Smooth muscle cell of the brain vasculature (primary cell): Measurements from ENCODE around the gene C3orf62.
"Not testable (repeated sequence)": the region's sequence is repeated elsewhere in the genome, so short reads cannot be mapped to it uniquely, and the experiment has no call there.

Experiments
- DNase-seq: peaks from one replicate; pipeline ENCODE4 v3.0.0-alpha.2; 2012; ENCODE audit warnings: low read depth, low spot score

The C3orf62 gene

DNA sequence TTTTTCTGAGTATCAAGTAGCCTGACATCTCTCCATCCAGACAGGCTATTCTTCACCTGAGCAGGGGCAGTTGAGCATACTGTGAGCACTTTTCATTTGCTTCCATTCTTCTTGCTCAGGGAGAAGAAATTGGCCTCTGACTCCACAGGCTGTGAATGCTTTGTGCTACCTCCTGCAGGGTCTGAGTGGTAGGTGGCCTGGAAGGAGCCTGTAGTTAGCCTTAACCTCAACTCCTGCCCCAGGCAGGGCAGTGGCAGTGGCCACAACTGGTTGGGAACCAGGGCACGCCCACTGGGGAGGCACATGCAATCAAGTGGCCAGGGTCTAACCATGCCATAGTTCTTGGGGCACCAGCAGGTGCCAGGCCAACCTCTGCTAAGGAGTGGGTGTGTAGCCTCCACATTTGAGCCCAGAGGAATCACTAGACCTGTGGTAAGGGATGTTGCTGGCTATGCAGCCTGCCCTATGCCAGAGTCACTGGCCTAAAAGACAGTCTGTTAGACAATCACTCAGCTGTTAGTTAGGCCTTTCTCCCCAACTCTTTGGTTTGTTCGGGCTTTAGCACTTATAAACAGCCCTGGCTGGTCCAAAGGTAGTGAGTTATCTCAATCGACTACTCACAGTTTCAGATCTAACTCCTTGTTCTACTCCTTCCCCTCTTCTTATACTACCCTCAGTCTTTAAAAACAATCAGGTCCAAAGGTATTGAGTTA is 7.4 kb downstream of the C3orf62 start:
- DNase-seq = no peak

DNA sequence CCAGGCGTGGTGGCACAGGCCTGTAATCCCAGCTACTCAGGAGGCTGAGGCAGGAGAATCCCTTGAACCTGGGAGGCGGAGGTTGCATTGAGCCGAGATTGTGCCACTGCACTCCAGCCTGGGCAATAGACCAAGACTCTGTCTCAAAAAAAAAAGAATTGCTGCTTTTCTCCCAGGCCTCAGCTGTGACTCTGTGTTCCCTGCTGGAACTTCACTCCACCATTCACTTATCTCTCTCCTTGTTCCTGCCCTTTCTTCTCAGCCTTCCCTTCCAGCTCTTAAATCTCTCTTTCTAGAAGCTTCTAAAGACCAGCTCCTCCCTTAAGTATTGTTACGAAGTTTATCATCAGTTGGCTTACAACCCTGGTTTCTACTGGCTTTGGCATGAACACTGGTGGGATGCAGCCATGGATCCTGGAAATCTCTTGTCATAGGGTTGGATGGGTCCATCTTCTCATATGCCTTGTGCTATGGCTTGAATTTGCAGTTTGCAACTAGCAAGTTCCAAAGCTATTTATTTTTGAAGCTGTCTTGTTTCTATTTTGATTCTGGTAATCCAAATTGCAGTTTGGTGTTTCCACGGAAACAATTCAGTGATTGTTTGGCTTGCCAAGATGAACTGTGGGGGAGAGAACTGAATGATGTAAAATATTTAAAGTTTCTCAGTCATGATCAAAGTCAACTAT is 10.5 kb downstream of the C3orf62 start:
- DNase-seq = no peak

DNA sequence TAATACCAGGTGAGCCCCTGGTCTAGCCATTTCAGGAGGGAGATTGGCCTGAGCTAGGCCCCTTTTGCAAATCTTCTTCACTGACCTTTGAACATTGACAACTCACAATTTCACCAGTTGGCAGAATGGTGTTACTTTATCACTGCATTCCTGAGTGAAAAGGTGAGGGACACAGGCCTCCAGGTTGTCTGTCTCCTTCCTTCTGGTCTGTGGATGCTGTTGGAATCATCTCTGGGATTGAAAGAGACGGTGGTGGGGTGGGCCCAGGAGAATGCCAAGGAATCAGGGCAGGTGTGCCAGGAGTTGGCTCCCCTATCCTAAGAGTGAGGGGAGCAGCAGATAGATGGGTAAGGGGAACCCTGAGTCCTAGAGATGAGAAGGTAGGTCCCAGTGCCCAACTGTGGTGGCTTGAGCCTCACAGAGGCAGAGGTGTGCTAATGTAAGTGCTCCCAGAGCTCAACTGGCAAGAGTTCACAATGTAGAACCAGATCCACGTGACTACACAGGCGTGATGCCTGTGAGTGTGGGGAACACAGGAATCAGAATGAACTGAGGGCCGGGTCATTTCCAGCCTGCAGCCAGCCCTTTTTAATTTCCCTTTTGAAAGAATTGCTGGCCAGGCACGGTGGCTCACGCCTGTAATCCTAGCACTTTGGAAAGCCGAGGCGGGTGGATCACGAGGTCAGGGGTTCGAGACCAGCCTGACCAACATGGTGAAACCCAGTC is 11.2 kb downstream of the C3orf62 start:
- DNase-seq = no peak

DNA sequence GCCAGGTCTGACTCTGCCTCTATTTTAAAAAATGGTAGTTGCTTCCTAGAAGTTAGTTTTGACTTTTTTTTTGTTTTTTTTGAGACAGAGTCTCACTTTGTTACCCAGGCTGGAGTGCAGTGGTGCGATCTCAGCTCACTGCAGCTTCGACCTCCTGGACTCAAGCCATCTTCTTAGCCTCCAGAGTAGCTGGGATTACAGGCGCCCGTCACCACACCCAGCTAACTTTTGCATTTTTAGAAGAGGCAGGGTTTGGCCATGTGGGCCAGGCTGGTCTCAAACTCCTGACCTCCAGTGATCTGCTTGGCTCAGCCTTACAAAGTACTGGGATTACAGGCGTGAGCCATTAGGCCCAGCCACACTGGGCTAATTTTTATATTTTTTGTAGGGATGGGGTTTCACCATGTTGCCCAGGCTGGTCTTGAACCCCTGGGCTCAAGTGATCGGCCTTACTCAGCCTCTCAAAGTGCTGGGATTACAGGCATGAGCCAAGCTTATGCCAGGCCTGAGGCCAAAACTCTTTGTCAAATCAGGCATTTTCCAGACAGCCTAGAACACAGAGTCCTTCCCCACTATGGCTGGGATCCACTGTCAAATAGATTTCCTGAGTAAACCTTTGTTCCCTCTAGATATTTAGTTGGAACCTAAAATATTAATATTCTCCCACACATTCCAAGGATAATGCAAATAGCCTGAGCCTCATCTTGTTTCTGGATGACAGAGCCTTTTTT is 13.7 kb downstream of the C3orf62 start:
- DNase-seq = no peak

DNA sequence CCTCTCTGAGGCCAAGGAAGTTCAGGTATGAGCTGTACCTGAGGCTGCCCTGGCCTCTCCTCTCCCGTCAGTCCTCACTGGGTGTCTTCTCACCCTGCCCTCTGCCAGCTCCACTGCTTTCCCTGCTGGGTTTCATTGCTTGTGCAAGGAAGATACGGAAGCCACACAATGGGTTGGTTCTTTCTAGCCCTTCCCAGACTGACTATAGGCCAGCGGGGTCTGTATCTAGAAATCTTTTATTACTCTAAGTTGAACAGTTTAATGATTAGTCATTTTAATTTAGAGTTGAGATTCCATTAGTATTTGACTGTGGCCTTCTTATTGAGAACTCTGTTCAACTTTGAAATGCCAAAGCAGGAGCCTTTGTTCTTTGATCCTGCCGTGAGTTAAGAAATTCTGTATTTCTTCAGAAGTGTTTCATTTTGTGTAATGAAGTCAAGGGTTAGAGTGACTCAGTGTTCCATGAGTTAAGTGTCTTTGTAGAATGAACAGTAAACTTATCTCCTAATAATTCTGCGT is 16.2 kb downstream of the C3orf62 start:
- DNase-seq = no peak

DNA sequence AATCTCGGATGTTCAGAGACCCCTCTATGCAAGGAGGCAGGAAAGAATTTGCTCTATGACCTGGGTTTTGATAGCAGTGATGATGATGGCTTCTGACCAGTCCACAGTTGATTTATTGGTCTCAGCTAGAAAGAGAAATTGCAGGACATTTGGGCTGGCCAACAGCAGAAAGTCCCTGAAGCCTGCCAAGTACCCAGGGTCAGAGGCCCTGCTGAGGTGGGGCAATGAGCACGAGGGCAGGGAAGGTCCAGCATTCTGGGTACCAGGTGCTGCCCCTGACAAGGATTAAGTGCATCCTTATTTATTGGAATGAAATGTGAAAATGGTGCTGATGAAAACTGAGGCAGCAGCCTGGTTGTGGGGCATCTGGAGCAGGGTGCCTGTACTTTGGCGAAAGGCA is 19.8 kb downstream of the C3orf62 start:
- DNase-seq = no peak

DNA sequence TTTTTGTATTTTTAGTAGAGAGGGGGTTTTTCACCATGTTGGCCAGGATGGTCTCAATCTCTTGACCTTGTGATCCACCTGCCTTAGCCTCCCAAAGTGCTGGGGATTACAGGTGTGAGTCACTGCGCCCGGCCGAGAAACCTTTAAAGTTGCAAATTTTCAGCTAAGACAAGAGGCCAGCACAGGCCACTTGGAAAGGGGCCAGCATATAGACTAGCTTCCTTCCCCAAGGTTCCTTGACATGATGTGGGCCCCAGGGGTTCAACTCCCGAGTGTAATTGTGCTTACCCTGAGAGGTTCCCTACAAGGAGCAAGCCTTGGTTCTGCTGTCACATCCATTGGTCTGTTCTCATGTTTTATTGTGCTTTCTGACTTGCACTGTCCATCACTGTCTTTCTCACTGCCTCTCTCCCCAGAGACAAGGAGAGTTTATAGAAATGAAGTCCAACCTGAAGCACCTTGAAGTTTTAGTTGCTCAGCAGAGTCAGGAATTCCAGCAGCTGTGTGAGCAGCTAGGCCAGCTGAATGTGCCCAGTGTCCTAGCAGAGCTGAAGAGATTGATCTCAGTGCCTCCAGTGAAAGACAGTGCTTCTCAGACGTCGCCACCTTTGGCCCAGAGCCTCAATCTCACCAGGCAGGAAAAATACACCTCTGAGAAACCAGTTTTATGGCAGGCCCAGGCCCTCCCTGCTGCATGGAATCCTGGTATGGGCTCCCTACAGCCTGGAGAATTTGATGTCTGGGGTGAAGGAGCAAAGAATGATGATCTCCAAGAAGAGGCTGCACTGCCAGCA is 21.1 kb downstream of the C3orf62 start:
- no peak for DNase-seq

DNA sequence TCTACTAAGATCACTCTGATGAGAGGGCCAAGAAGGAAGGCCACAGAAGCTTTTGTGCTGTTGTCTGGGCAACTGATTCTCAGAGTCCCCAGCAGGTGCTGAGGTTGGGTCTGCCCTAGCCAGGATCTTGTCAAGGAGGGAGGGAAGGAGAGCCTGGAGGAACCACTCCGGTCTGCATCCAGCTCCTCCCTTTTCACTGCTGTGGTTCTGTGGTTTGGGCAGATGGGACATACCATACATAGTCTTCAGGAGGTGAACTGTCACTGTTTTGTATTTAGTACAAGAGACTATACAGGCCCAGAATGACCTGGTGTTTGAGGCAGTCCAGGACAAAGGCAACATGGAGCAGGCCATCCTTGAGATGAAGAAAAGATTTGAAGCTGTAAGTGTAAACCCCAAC is 21.9 kb downstream of the C3orf62 start:
- no peak for DNase-seq

DNA sequence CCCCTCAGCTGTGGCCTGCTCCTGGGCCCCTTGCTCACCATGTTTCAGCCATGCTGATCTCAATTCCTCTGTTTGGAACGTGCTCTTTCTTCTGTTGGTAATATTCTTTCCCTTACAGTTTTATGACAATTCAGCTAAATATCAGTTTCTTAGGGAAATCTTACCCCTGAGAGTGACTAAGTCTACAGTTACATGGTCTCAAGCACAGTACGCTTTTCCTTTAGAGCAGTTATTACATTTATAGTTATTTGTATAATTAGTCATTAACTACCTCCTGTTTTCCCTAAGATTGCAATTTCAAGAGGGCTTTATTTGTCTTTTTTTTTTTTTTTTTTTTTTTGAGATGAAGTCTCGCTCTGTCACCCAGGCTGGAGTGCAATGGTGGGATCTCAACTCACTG is 23.5 kb downstream of the C3orf62 start:
- DNase-seq = no peak

DNA sequence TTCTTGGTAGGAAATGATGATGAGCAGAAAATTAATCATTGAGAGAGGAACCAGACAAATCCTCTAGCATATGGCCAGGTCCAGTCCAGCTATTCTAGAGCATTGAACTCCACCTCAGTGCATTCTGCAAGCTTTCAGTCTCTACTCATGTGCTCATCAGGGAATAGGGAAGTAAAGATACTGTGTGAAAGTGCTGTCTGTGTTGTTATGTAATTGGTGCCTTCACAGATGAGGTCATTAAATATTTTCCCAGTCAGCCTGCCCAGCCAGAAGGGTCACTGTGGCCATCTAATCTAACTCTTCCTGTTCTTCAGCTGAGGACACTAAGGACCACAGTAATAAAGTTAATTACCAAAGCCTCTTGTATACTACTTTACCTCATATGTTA is 28.2 kb downstream of the C3orf62 start:
- DNase-seq = no peak

DNA sequence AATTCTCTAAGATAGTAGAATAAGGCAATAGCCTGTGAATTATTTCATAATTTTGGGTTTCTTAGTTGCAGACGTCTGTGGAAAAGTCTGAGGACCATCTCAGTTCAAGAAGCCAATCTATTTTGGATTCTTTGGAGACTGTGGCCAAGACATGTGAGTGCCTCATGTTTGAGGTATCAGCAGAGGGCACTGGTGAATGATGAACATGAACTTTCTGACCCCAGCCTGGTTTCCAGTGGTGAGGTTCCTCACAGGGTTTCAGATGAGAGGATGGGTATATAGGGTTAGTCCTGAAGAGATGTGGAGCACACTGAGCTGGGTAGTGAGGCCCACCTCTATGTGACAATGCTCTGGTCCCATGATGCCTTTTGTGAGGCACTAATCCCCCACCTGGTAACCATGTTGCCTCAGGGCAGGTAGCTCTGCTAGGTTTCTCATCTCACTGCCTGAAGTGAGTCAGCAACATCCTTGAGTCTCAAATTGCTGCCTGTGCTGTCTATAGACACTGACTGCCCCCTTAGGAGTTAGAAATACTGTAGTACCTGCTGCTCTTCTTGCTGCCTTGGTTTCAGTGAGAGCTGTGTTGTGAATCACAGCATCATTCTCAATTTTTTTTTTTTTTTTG is 32.3 kb downstream of the C3orf62 start:
- DNase-seq = no peak

DNA sequence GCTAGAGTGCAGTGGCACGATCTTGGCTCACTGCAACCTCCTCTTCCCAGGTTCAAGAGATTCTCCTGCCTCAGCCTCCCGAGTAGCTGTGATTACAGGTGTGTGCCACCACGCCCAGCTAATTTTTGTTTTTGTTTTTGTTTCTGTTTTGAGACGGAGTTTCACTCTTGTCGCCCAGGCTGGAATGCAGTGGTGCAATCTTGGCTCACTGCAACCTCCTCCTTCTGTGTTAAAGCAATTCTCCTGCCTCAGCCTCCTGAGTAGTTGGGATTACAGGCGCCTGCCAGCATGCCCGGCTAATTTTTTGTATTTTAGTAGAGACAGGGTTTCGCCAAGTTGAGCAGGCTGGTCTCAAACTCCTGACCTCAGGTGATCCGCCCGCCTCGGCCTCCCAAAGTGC is 36.9 kb downstream of the C3orf62 start:
- DNase-seq = not testable (repeated sequence)

DNA sequence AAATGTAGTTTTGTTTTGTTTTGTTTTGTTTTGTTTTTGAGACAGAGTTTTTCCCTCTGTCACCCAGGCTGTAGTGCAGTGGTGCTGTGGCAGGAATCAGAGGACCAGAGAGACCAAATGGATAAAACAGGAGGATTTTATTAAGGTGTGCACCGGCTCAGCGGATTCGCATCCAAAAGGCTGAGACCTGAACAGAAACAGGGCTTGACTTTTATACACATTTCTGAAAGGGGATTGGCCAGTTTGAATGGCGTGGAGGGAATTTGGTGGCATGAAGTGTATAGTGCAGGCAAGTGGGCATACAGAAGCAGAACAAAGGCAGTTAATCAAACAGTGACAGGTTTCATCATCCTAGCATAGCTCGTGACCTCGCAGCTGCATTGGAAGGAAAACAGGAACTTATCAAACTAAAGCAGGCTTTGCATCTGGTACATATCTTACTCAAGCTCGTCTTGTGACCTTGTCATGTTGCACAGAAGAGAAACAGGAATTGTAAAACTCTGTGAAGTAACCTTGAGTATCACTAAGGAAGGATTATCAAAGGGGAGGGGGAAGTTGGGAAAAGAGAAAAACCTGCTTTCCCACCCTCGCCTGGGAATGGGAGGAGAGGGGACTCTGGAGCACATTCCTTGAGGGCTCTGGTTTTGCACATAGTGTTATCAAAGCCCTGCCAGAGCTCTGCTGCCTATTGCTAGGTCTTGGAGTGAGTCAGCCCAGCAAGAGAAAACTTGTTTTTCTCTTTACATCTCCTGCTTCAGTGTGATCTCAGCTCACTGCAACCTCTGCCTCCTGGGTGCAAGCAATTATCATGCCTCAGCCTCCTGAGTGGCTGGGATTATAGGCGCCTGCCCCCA is 38.5 kb downstream of the C3orf62 start:
- no peak for DNase-seq

DNA sequence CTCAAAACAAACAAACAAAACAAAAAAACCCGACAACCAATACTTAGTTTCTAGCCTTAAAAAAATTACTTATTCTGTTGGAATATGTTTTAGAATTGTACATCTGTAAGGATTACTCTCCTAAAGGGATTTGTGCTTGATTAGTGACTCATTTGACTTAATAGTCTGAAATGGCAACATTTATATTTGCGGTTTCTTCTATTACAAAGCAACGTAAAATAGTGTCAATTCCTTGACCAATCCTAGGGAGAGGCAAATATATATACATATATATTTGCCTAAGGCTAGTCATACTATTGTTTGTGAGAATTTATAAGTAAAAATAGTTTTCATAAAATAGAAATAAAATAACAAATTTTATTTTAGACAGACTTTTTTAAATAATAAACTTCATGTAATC is 39.7 kb downstream of the C3orf62 start:
- no peak for DNase-seq

DNA sequence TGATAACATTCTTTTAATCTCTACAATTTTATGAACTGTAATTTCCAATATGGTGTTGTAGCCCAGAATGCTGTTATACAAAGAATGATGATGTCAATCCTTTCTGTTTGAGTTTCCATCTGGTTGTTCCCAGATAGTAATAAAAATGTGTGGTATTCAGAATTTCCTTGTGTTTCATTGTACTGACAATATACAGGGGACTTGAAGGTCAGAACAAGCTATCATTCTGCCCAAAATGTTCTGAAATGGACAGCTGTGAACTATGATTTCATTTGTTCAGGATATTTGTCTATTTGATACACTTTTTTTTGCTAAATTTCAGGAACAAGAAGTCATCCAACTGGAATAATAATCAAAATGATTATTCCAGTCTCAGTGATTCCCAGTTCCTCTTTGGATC is 40.8 kb downstream of the C3orf62 start:
- DNase-seq = no peak

DNA sequence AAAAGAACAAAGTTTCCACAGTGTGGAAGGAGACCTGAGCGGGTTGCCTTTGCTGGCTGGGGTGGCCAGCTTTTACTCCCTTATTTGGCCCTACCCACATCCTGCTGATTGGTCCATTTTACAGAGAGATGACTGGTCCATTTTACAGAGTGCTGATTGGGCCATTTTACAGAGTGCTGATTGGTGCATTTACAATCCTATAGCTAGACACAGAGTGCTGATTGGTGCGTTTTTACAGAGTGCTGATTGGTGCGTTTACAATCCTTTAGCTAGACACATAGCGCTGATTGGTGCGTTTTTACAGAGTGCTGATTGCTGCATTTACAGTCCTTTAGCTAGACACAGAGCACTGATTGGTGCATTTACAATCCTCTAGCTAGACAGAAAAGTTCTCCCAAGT is 48.2 kb downstream of the C3orf62 start:
- not testable (repeated sequence) for DNase-seq

DNA sequence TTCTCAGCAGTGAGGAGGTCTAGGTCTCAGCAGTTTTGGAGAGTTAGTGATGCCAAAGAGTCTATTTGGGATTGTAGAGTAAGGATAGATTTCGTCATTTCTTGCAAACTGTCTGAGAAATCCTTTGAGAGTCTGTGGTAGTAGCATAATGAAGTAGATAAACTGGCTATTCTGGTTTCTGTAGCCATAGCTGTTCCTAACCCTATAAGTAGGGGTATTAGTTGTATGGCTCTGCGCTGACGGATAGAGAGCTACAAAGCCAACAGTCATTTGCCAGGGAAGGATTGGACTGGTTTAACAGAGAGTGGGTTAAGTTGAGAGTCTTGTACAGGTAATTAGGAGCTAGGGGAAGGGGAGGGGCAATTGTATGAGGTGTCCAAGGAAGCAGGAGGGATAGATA is 55.0 kb downstream of the C3orf62 start:
- DNase-seq = no peak

DNA sequence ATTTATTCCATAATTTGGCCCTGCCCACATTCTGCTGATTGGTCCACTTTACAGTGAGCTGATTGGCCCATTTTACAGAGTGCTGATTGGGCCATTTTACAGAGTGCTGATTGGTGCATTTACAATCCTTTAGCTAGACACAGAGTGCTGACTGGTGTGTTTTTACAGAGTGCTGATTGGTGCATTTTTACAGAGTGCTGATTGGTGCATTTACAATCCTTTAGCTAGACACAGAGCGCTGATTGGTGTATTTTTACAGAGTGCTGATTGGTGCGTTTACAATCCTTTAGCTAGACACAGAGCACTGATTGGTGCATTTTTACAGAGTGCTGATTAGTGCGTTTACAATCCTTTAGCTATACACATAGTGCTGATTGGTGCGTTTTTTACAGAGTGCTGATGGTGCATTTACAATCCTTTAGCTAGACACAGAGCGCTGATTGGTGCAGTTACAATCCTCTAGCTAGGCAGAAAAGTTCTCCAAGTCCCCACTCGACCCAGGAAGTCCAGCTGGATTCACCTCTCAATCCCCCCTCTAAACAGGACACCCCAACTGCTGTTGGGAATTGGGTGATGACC is 56.0 kb downstream of the C3orf62 start:
- DNase-seq = not testable (repeated sequence)

DNA sequence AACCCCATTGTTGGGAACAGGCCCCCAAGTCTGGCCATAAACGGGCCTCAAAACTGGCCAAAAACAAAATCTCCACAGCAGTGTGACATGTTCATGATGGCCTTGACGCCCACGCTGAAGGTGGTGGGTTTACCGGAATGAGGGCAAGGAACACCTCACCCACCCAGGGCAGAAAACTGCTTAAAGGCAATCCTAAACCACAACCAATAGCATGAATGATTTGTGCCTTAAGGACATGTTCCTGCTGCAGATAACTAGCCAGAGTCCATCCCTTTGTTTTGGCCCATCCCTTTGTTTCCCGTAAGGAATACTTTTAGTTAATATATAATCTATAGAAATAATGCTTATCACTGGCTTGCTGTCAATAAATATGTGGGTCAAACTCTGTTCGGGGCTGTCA is 57.9 kb downstream of the C3orf62 start:
- no peak for DNase-seq
